GM12865 (cell line): ENCODE measurements around the gene NRP1.

Experiments used
- DNase-seq: peaks from one replicate; pipeline ENCODE4 v3.0.0; 2010; ENCODE audit warnings: low read depth
- H3K4me3 ChIP-seq: 2 replicates; pipeline ENCODE4 v1.5.1; 2011; ENCODE audit warnings: mild to moderate bottlenecking, low read depth, low read length, control low read depth
- CTCF ChIP-seq: IDR thresholded peaks from 2 replicates; pipeline ENCODE4 v1.5.1; 2011; ENCODE audit warnings: low read length, control low read depth, low read depth, inconsistent platforms; ENCODE audit not compliant: insufficient read depth; ENCODE audit errors: missing control alignments

The NRP1 gene

DNA sequence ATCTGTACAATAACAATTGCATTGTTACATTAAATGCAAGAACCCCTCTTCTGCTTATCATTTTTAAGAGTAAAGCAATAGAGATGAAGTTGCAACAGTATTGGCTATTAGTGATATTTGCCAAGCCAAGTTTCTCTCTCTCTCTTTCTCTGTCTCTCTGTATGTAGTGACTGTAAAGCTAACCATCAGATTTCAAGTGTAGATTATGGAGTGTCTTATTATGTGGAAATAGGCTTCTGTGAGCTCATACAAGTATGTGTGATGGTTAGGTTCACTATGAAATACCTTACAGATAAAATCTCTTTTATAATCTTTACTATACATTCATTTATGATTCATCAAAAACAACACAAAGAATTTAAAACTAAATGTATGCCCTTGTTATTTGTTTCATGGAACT, 28.6 kb upstream of the NRP1 start:
- H3K4me3 ChIP-seq = no peak overlapping the region
- no peak for TF ChIP-seq CTCF
- no peak for DNase-seq

DNA sequence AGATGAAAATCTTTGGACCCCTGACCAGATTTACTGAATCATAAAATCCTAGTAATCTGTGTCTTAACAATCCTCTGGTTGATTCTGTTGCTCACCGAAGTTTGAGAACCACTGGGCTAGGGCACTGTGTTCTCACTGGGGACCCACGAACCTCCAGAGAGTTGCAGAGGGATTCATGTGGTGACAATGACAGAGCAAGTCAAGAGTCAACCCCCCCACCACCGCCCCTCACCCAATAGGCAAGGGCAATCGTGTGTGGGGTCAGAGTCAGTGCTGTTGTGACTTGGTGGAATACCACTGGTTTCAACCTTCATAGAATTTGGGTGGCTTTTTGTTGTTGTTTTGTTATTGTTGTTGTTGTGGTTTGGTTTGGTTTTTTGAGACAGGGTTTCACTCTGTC, 23.5 kb upstream of the NRP1 start:
- no peak overlapping the region for H3K4me3 ChIP-seq
- TF ChIP-seq CTCF = no peak
- no peak for DNase-seq

- DNase-seq = no peak
- H3K4me3 ChIP-seq = no peak overlapping the region
- TF ChIP-seq CTCF = no peak
These were observed 20.8 kb upstream of the NRP1 start for GRCh38 chr10:33355274-33355673.

DNA sequence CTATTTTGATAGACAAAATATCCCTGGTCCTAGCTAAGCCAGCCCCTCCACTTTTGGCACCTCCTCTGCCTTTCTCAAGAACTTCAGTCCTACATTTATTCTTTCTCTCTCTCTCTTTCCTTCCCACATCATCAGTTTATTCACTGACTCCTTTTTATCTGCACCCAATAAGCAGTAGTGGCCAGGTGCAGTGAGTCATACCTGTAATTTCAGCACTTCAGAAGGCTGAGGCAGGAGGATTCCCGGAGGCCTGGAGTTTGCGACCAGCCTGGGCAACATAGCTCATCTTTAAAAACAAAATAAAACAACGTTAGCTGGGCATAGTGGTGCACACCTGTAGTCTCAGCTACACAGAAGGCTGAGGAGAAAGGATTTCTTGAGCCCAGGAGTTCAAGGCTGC, 19.4 kb upstream of the NRP1 start:
- H3K4me3 ChIP-seq = no peak overlapping the region
- TF ChIP-seq CTCF = no peak
- no peak for DNase-seq

DNA sequence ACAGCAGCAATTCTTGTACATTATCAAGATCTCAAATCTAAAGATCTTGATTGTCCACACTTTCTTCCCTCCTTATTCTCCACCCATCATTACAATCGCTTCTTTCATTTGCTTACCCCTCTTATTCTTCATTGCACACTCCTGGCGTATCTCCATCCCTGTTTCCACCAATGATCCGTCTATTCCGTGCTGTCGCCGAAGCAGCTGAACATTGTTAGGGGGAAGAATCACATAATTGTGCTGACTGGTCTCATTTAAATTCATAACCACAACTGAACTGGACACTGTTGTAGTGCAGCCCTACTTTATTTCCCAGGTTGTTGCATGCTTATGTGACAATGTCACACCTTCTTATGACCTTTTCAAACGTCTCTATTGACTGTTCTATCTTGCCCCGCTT, 18.9 kb upstream of the NRP1 start:
- no peak for TF ChIP-seq CTCF

DNA sequence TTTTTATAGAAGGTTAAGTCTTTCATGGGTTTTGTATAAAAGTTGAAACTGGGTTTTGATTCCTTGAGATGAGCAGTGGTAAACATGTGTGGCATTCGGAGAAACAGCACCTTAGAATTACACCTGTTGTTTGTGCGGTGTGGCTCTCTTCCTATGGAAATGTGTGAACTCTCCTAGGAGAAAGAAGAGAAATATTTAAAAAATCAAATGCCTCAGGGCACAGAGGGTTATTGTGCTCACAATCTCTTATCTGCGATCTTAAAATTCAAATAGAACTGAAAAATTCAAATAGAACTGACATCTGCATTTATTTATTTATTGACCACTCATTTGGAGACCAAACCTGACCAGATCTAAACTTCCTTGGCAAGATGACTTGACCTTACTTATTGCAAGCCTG, 18.1 kb upstream of the NRP1 start:
- TF ChIP-seq CTCF = no peak
- H3K4me3 ChIP-seq = no peak overlapping the region
- DNase-seq = no peak

More for the DNA sequence above, 18.9 kb upstream of the NRP1 start:
- no peak for DNase-seq
- H3K4me3 ChIP-seq = no peak overlapping the region

DNA sequence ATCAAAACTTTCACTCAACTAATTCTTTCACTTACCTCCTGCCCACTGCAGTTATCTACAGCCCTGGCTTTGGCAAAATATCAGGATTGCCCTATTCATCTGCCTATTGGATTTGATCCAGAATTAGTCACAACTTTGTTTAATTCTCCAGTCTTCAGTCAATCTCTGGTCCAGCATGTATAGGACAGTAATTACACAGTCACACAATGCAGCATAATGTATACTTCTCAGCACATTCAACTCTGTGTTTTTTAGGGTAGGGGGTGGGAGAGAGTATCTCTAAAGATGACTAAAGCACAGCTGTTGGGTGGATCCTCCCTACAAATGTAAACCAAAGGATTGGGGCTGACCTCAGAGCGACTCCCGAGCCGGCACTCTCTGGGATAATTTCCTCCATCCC, 17.7 kb upstream of the NRP1 start:
- DNase-seq = no peak
- TF ChIP-seq CTCF = no peak
- no peak overlapping the region for H3K4me3 ChIP-seq
